Measurements from ENCODE around the gene RAB18.

Gene RAB18

DNA sequence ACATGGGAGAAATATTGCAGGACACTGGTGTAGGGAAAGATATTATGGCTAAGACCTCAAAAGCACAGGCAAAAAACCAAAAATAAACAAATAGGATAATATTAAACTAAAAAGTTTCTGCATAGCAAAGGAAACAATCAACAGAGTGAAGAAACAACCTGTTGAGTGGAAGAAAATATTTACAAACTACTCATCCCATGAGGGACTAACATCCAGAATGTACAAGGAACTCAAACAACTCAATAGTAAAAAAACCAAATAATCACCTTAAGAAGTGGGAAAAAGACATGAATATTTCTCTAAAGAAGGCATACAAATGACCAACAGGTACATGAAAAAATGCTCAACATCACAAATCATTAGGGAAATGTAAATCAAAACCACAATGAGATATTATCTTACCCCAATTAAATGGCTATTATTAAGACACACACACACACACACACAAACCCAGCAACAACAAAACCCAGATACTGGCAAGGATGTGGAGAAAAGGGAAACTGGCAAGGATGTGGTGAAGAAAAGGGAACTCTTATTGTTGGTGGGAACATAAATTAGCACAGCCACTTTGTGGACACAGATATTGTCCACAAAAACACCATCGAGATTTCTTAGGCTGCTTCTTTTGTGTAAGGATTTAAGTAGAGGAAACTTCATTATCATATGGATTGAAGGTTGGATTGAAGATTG, 9.8 kb upstream of the RAB18 start:
- H3K4me3 ChIP-seq = no peak overlapping the region
- peaks cover 0 to 3% of the 10 kb centered on the region in 2 donors for H3K27me3 ChIP-seq
- H3K27ac ChIP-seq = no peak overlapping the region
- H3K9me3 ChIP-seq = peaks cover 0 to 5% (median 0%) of the 10 kb centered on the region in 3 donors
- intact Hi-C loops (cut with DNase I; ENCODE audit: low total_unique reads) = no loop called here
- H3K4me1 ChIP-seq = no peaks in the 10 kb centered on the region
- no peaks in the 10 kb centered on the region for H3K36me3 ChIP-seq
- TF ChIP-seq, protein P1, sequence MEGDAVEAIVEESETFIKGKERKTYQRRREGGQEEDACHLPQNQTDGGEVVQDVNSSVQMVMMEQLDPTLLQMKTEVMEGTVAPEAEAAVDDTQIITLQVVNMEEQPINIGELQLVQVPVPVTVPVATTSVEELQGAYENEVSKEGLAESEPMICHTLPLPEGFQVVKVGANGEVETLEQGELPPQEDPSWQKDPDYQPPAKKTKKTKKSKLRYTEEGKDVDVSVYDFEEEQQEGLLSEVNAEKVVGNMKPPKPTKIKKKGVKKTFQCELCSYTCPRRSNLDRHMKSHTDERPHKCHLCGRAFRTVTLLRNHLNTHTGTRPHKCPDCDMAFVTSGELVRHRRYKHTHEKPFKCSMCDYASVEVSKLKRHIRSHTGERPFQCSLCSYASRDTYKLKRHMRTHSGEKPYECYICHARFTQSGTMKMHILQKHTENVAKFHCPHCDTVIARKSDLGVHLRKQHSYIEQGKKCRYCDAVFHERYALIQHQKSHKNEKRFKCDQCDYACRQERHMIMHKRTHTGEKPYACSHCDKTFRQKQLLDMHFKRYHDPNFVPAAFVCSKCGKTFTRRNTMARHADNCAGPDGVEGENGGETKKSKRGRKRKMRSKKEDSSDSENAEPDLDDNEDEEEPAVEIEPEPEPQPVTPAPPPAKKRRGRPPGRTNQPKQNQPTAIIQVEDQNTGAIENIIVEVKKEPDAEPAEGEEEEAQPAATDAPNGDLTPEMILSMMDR (IDR thresholded peaks at IDR 0.05) = no peak
- DNase-seq = no peak

DNA sequence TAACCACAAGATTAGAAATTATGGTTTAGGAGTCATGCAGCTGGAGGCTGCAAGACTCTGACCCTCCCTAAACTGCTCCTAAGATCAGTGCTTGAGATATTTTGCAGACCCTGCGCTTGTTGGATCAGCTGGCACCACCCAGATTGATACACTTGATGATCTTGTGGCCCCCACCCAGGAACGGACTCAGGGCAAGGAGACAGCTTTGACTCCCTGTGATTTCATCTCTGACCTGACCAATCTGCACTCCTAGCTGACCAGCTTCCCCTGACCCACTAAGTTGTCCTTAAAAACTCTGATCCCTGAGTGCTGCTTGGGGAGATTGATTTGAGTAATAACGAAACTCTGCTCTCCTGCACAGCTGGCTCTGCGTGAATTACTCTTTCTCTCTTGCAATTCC, 8.0 kb upstream of the RAB18 start:
- H3K4me1 ChIP-seq = no peaks in the 10 kb centered on the region
- no peaks in the 10 kb centered on the region for H3K27me3 ChIP-seq
- H3K36me3 ChIP-seq = no peaks in the 10 kb centered on the region
- H3K9me3 ChIP-seq = peaks cover 0 to 2% (median 0%) of the 10 kb centered on the region in 3 donors
- DNase-seq = no peak
- TF ChIP-seq, protein P1 (IDR thresholded peaks at IDR 0.05) = no peak
- H3K4me3 ChIP-seq = no peak overlapping the region
- H3K27ac ChIP-seq = no peak overlapping the region
- intact Hi-C loops (cut with DNase I; ENCODE audit: low total_unique reads) = no loop called here

- H3K4me1 ChIP-seq = peaks cover 0 to 2% (median under 1%) of the 10 kb centered on the region in 4 donors
- H3K27ac ChIP-seq = no peak overlapping the region
- DNase-seq = no peak
- intact Hi-C loops (cut with DNase I; ENCODE audit: low total_unique reads) = loop anchor here (5.0 kb wide), 1 partner anchor 348 kb away; the partner anchor contains the start of gene YME1L1
- no peak overlapping the region for H3K4me3 ChIP-seq
- TF ChIP-seq, protein P1 (IDR thresholded peaks at IDR 0.05) = no peak
- H3K27me3 ChIP-seq = no peaks in the 10 kb centered on the region
- no peaks in the 10 kb centered on the region for H3K9me3 ChIP-seq
- H3K36me3 ChIP-seq = no peaks in the 10 kb centered on the region
Observed at GRCh38 chr10:27500096-27500495, 4.0 kb upstream of the RAB18 start.

- TF ChIP-seq, protein P1 (IDR thresholded peaks at IDR 0.05) = no peak
- H3K4me1 ChIP-seq = peaks cover 0 to 10% (median 7%) of the 10 kb centered on the region in 4 donors
- H3K9me3 ChIP-seq = no peaks in the 10 kb centered on the region
- H3K36me3 ChIP-seq = no peaks in the 10 kb centered on the region
- H3K27me3 ChIP-seq = no peaks in the 10 kb centered on the region
- no peak overlapping the region for H3K27ac ChIP-seq
- no peak overlapping the region for H3K4me3 ChIP-seq
- intact Hi-C loops (cut with DNase I; ENCODE audit: low total_unique reads) = loop anchor here (5.0 kb wide), 1 partner anchor 349 kb away; the partner anchor contains the start of gene YME1L1
- DNase-seq = no peak
Observed at GRCh38 chr10:27500886-27501285, 3.2 kb upstream of the RAB18 start.

GRCh38 chr10:27503498-27504006, 552 bp upstream of the RAB18 start:
- Histone ChIP-seq H3K27me3 (no peaks in the 10 kb centered on the region), H3K27ac (peak overlapping the region; percentile 85 to 90), H3K4me3 (peak overlapping the region; percentile 79 to 91), H3K36me3 (no peaks in the 10 kb centered on the region), H3K4me1 (peaks cover 0 to 32% (median 18%) of the 10 kb centered on the region in 4 donors), H3K9me3 (no peaks in the 10 kb centered on the region)
- DNase-seq = no peak
- TF ChIP-seq, protein P1 (IDR thresholded peaks at IDR 0.05) = no peak
- intact Hi-C loops (cut with DNase I; ENCODE audit: low total_unique reads) = loop anchor here (5.0 kb wide), 1 partner anchor 351 kb away; the partner anchor contains the start of gene YME1L1

Measured in tibial artery (tissue), 4 donors.